Astrocyte (in vitro differentiated cells and primary cell): ENCODE data around the gene PARD3B. TPM values are rescaled to one million over a fixed set of nuclear protein-coding genes. Genes with fewer than 3 reads are reported as not detected.
A peak's percentile ranks its signal among the peaks of the same experiment; 100 is the strongest.

Experiments
- DNase-seq: peaks from one replicate; pipeline ENCODE4 v3.0.0-alpha.2; 2010; ENCODE audit warnings: low read depth
- FAIRE-seq: peaks from 2 replicates; lab custom pipeline; 2011; peaks lifted over from hg19 to GRCh38; lab: Jason Lieb, UNC
- H2AFZ ChIP-seq: 2 replicates; pipeline ENCODE4 v1.6.0; 2012; ENCODE audit warnings: low read depth, low read length, inconsistent platforms
- H3K27ac ChIP-seq: 2 replicates; pipeline ENCODE4 v1.5.1; 2011; ENCODE audit warnings: low read depth, low read length, inconsistent platforms
- H3K27me3 ChIP-seq: 2 replicates; pipeline ENCODE4 v1.6.0; 2011; ENCODE audit warnings: low read length, inconsistent platforms; ENCODE audit not compliant: insufficient read depth
- H3K36me3 ChIP-seq: 2 replicates; pipeline ENCODE4 v1.5.1; 2011; ENCODE audit warnings: low read length, inconsistent platforms; ENCODE audit not compliant: insufficient read depth
- H3K4me1 ChIP-seq: 2 replicates; pipeline ENCODE4 v1.5.1; 2011; ENCODE audit warnings: low read length, inconsistent platforms; ENCODE audit not compliant: insufficient read depth
- H3K4me2 ChIP-seq: 2 replicates; pipeline ENCODE4 v1.6.0; 2012; ENCODE audit warnings: low read length, inconsistent platforms
- H3K4me3 ChIP-seq: 2 replicates; pipeline ENCODE4 v1.5.1; 2011; ENCODE audit warnings: low read depth, mild to moderate bottlenecking, low read length, inconsistent platforms; ENCODE audit not compliant: insufficient read depth
- H3K79me2 ChIP-seq: 2 replicates; pipeline ENCODE4 v1.6.0; 2012; ENCODE audit warnings: mild to moderate bottlenecking, low read length, inconsistent platforms; ENCODE audit not compliant: insufficient read depth
- H3K9ac ChIP-seq: 2 replicates; pipeline ENCODE4 v1.6.0; 2012; ENCODE audit warnings: mild to moderate bottlenecking, low read length, inconsistent platforms
- H3K9me3 ChIP-seq: 2 replicates; pipeline ENCODE4 v1.5.1; 2012; ENCODE audit warnings: low read depth, mild to moderate bottlenecking, low read length, inconsistent platforms; ENCODE audit not compliant: insufficient read depth
- H4K20me1 ChIP-seq: 2 replicates; pipeline ENCODE4 v1.6.0; 2012; ENCODE audit warnings: low read length, inconsistent platforms; ENCODE audit not compliant: insufficient read depth
- H3K27ac Mint-ChIP-seq: one replicate; pipeline ENCODE4 v1.8.0; 2021; ENCODE audit warnings: mild to moderate bottlenecking, mixed read lengths; ENCODE audit not compliant: unreplicated experiment
- H3K27me3 Mint-ChIP-seq: one replicate; pipeline ENCODE4 v1.8.0; 2021; ENCODE audit warnings: low read depth, mixed read lengths; ENCODE audit not compliant: unreplicated experiment
- H3K36me3 Mint-ChIP-seq: one replicate; pipeline ENCODE4 v1.8.0; 2021; ENCODE audit warnings: low read depth, mixed read lengths; ENCODE audit not compliant: unreplicated experiment
- H3K4me1 Mint-ChIP-seq: one replicate; pipeline ENCODE4 v1.8.0; 2021; ENCODE audit warnings: low read depth, mixed read lengths; ENCODE audit not compliant: unreplicated experiment
- H3K4me3 Mint-ChIP-seq: one replicate; pipeline ENCODE4 v1.8.0; 2021; ENCODE audit warnings: mild to moderate bottlenecking, moderate library complexity, mixed read lengths; ENCODE audit not compliant: unreplicated experiment
- H3K9me3 Mint-ChIP-seq: one replicate; pipeline ENCODE4 v1.8.0; 2021; ENCODE audit warnings: mild to moderate bottlenecking, mixed read lengths; ENCODE audit not compliant: unreplicated experiment
- EZH2 ChIP-seq: IDR thresholded peaks from 2 replicates; pipeline ENCODE4 v1.6.1; 2012; ENCODE audit warnings: mild to moderate bottlenecking, low read length, inconsistent platforms; ENCODE audit not compliant: insufficient read depth
- total RNA-seq: library from RNA; stranded (reverse); gene quantifications from 2 replicates; pipeline ENCODE4 v1.2.1, GENCODE V29; 2021
- TF ChIP-seq, protein P1 (sequence below): IDR thresholded peaks from 2 replicates; pipeline ENCODE4 v1.5.1; 2011; ENCODE audit warnings: low read depth, mild to moderate bottlenecking, inconsistent platforms, low read length, moderate library complexity; ENCODE audit not compliant: insufficient read depth

Gene PARD3B
- total RNA-seq, 1 donor from 2014 or later, result 6.5 TPM

DNA sequence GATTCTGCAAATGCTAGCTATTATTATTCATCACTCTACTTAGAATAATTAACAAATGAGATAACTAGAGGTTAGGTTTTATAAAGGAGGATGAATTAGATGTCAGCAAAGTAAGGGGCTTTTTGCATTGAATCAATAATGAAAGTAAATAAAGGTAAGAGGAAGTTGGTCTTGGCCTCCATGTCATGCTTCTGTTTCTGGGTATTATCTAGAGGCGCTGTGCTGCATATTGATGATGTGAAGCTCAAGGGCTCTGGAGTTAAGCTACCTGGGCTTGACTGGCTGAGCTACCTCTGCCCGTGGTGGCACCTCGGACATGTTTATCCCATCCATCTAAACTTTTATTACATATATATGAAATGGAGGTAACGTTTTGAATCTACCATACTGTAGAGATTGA, 350.9 kb downstream of the PARD3B start:
- Histone ChIP-seq H3K4me2 (no peak overlapping the region), H3K4me3 (no peak overlapping the region), H2AFZ (no peak overlapping the region), H4K20me1 (no peaks in the 10 kb centered on the region), H3K79me2 (no peaks in the 10 kb centered on the region), H3K4me1 (no peaks in the 10 kb centered on the region), H3K27me3 (no peaks in the 10 kb centered on the region), H3K27ac (no peak overlapping the region), H3K36me3 (no peaks in the 10 kb centered on the region), H3K9ac (no peak overlapping the region), H3K9me3 (no peaks in the 10 kb centered on the region)
- no peaks in the 10 kb centered on the region for H3K36me3 Mint-ChIP-seq
- TF ChIP-seq EZH2, result no peak
- TF ChIP-seq, protein P1, sequence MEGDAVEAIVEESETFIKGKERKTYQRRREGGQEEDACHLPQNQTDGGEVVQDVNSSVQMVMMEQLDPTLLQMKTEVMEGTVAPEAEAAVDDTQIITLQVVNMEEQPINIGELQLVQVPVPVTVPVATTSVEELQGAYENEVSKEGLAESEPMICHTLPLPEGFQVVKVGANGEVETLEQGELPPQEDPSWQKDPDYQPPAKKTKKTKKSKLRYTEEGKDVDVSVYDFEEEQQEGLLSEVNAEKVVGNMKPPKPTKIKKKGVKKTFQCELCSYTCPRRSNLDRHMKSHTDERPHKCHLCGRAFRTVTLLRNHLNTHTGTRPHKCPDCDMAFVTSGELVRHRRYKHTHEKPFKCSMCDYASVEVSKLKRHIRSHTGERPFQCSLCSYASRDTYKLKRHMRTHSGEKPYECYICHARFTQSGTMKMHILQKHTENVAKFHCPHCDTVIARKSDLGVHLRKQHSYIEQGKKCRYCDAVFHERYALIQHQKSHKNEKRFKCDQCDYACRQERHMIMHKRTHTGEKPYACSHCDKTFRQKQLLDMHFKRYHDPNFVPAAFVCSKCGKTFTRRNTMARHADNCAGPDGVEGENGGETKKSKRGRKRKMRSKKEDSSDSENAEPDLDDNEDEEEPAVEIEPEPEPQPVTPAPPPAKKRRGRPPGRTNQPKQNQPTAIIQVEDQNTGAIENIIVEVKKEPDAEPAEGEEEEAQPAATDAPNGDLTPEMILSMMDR, result no peak
- no peaks in the 10 kb centered on the region for H3K4me1 Mint-ChIP-seq
- no peak for DNase-seq
- no peaks in the 10 kb centered on the region for H3K27me3 Mint-ChIP-seq
- H3K4me3 Mint-ChIP-seq, result no peak overlapping the region
- no peak overlapping the region for H3K27ac Mint-ChIP-seq
- H3K9me3 Mint-ChIP-seq, result no peaks in the 10 kb centered on the region
- FAIRE-seq, result no peak

DNA sequence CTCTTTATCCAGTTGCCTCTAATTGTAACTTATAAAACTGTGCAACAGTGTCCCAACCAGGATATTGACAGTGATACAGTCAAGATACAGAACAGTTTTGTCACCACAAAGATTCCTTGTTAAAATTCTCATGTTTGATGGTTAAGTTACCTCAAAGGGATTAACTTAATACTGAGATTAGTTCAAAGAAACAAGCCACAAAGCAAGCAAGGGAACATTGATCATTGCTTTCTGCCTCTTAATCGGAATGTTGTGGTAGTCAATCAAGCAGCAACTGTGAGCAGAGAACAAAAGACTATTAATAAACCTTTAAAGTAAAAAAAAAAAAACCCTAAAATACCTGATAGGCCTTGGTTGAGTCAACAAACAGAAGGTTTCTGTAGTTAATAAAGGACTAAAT, 352.3 kb downstream of the PARD3B start:
- H3K79me2 ChIP-seq, result no peaks in the 10 kb centered on the region
- H3K27me3 ChIP-seq, result no peaks in the 10 kb centered on the region
- no peaks in the 10 kb centered on the region for H3K9me3 Mint-ChIP-seq
- H3K4me2 ChIP-seq, result no peak overlapping the region
- no peaks in the 10 kb centered on the region for H4K20me1 ChIP-seq
- no peaks in the 10 kb centered on the region for H3K4me1 Mint-ChIP-seq
- DNase-seq, result peak; percentile 19
- H3K4me1 ChIP-seq, result no peaks in the 10 kb centered on the region
- H3K4me3 ChIP-seq, result no peak overlapping the region
- no peaks in the 10 kb centered on the region for H3K27me3 Mint-ChIP-seq
- no peak overlapping the region for H3K4me3 Mint-ChIP-seq
- TF ChIP-seq EZH2, result no peak
- TF ChIP-seq, protein P1, result no peak
- H3K36me3 Mint-ChIP-seq, result no peaks in the 10 kb centered on the region
- H3K27ac ChIP-seq, result no peak overlapping the region
- H3K9ac ChIP-seq, result no peak overlapping the region
- no peak overlapping the region for H2AFZ ChIP-seq
- H3K27ac Mint-ChIP-seq, result no peak overlapping the region
- no peaks in the 10 kb centered on the region for H3K36me3 ChIP-seq
- FAIRE-seq, result no peak
- no peaks in the 10 kb centered on the region for H3K9me3 ChIP-seq

DNA sequence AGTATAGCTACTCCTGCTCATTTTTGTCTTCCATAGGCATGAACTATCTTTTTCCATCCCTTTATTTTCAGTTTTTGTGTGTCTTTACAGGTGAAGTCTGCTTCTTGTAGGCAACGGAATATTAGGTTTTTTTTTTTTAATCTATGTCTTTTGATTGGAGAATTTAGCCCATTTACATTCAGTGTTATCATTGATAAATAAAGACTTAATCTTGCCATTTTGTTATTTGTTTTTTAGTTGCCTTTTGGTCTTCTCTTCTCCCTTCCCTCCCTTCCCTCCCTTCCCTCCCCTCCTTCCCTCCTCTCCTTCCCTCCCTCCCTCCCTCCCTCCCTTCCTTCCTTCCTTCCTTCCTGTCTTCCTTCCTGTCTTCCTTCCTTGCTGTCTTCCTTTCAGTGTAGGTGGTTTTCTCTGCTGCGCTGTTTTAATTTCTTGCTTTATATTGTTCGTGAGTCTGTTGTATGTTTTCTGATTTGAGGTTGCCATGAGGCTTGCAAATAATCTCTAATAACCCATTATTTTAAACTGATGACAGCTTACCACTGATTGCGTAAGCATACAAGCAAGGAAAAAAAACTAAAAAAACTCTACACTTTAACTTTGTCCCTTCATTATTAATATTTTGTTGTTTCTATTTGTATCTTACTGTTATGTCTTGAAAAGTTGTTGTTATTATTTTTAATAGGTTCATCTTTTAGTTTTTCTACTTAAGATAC, 353.8 kb downstream of the PARD3B start:
- no peak for FAIRE-seq
- no peak overlapping the region for H3K27ac Mint-ChIP-seq
- no peaks in the 10 kb centered on the region for H3K27me3 Mint-ChIP-seq
- Histone ChIP-seq H3K36me3 (no peaks in the 10 kb centered on the region), H4K20me1 (no peaks in the 10 kb centered on the region), H3K27me3 (no peaks in the 10 kb centered on the region), H2AFZ (no peak overlapping the region), H3K4me3 (no peak overlapping the region), H3K9me3 (no peaks in the 10 kb centered on the region), H3K79me2 (no peaks in the 10 kb centered on the region), H3K9ac (no peak overlapping the region), H3K4me1 (no peaks in the 10 kb centered on the region), H3K27ac (no peak overlapping the region), H3K4me2 (no peak overlapping the region)
- H3K4me1 Mint-ChIP-seq, result no peaks in the 10 kb centered on the region
- DNase-seq, result no peak
- TF ChIP-seq EZH2, result no peak
- TF ChIP-seq, protein P1, result no peak
- no peaks in the 10 kb centered on the region for H3K36me3 Mint-ChIP-seq
- no peak overlapping the region for H3K4me3 Mint-ChIP-seq
- no peaks in the 10 kb centered on the region for H3K9me3 Mint-ChIP-seq
